Dermis blood vessel endothelial cell (primary cell): ENCODE measurements around the gene BCAM. TPM values are rescaled to one million over a fixed set of nuclear protein-coding genes. Genes with fewer than 3 reads are reported as not detected.
"Not testable (repeated sequence)": the region's sequence is repeated elsewhere in the genome, so short reads cannot be mapped to it uniquely, and the experiment has no call there.

Experiments
- DNase-seq: peaks from one replicate; pipeline ENCODE4 v3.0.0; 2010
- total RNA-seq: library from RNA; depleted of rRNA; stranded (reverse); fragments of >200 nt; gene quantifications from 2 replicates; pipeline ENCODE4 v1.2.3, GENCODE V29; 2014

The BCAM gene
- total RNA-seq, 1 donor from 2014 or later = 62.3 TPM

DNA sequence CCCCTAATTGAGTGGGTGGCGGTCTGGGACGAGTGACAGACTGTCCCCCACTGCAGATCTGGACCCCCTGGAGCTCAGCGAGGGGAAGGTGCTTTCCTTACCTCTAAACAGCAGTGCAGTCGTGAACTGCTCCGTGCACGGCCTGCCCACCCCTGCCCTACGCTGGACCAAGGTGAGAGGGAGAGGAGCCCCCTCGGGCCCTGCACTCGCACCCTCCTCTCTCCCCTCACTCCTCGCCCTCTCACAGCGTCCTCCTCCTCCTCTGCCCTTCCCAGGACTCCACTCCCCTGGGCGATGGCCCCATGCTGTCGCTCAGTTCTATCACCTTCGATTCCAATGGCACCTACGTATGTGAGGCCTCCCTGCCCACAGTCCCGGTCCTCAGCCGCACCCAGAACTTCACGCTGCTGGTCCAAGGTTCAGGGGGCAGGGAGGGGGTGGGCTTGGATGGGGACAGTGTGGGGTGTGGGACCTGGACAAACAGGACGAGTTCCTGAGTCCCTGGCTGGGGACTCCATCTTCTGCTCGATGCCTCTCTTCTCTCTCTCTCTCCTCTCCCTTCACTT is 9.6 kb downstream of the BCAM start:
- DNase-seq = no peak

DNA sequence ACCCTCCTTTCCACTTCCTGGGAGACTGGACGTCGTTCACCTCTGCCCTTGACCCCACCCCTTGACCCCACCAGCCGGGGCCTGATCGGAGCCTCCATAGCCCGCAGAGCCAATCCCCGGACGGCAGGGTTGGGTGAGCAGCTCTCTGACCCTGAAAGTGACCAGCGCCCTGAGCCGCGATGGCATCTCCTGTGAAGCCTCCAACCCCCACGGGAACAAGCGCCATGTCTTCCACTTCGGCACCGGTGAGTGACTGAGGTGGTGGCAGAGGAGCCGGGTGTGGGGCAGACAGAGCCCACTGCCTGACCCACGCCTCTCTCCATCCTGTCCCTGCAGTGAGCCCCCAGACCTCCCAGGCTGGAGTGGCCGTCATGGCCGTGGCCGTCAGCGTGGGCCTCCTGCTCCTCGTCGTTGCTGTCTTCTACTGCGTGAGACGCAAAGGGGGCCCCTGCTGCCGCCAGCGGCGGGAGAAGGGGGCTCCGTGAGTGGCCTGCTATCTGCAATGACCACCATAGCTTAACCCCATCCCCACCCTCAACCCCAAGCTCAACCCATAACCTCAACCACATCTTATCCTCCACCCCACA is 10.4 kb downstream of the BCAM start:
- no peak for DNase-seq

DNA sequence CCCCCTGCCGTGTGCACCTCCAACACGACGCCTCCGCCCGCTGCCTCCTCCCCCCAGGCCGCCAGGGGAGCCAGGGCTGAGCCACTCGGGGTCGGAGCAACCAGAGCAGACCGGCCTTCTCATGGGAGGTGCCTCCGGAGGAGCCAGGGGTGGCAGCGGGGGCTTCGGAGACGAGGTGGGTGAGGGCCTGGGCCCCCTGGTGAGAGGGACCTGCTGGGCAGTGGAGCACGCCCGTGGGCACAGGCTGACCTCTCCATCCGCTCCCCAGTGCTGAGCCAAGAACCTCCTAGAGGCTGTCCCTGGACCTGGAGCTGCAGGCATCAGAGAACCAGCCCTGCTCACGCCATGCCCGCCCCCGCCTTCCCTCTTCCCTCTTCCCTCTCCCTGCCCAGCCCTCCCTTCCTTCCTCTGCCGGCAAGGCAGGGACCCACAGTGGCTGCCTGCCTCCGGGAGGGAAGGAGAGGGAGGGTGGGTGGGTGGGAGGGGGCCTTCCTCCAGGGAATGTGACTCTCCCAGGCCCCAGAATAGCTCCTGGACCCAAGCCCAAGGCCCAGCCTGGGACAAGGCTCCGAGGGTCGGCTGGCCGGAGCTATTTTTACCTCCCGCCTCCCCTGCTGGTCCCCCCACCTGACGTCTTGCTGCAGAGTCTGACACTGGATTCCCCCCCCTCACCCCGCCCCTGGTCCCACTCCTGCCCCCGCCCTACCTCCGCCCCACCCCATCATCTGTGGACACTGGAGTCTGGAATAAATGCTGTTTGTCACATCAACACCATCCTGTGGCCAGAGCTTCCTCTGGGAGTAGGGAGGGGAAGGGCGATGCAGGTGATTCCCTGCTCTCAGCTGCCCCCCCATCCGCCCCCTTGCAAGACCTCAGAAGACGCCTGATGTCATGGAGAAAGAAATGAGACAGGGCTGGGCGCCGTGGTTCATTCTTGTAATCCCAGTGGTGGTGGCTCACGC is 12.0 kb downstream of the BCAM start:
- DNase-seq = peak; percentile 63

DNA sequence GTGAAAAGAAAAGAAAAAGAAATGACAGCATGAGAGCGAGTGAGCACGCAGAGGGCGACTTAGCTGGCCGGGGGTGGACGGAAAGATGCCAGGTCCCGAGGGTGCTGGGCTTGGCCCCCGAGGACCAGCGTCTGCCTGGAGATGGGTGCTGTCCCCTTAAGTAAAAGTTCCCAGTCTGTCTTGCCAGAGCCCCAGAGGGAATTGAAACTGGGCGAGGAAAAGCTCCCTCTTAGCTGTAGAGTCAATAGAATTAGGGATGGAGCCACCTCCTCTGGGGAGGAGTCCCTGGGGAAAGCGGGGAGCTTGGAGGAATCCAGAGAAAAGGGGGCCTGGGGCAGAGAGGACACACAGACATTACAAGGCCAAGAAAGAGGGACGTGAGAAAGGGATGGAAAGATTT is 13.3 kb downstream of the BCAM start:
- no peak for DNase-seq

GRCh38 chr19:44822670-44823372 is 13.9 kb downstream of the BCAM start:
- no peak for DNase-seq

- DNase-seq = no peak
Observed at GRCh38 chr19:44823373-44823698, 14.4 kb downstream of the BCAM start.

- DNase-seq = peak; percentile 71
Observed at GRCh38 chr19:44824761-44825160, 15.9 kb downstream of the BCAM start.

DNA sequence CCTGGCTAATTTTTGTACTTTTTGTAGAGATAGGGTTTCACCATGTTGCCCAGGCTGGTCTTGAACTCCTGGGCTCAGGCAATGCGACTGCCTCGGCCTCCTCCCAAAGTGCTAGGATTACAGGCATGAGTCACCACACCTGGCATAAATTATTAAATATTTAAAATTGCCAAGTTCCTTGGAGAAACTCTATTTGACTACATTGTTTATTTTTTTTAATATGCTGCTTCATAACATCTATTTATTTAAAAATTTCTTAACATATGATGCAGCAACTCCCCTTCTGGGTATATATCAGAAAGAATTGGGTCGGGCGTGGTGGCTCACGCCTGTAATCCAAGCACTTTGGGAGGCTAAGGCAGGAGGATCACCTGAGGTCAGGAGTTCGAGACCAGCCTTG is 24.0 kb downstream of the BCAM start:
- DNase-seq = not testable (repeated sequence)

DNA sequence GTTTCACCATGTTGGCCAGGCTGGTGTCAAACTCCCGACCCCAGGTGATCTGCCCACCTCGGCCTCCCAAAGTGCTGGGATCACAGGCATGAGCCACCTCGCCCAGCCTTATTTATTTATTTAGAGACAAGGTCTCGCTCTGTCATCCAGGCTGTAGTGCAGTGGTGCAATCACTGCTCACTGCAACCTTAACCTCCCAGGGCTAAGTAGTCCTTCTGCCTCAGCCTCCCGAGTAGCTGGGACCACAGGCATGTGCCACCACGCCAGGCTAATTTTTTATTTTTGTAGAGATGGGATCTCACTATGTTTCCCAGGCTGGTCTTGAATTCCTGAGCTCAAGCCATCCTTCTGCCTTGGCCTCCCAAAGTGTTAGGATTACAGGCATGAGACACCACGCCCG is 25.5 kb downstream of the BCAM start:
- DNase-seq = not testable (repeated sequence)

GRCh38 chr19:44839276-44839675 is 30.4 kb downstream of the BCAM start:
- DNase-seq = no peak

GRCh38 chr19:44840811-44841210 is 31.9 kb downstream of the BCAM start:
- no peak for DNase-seq

DNA sequence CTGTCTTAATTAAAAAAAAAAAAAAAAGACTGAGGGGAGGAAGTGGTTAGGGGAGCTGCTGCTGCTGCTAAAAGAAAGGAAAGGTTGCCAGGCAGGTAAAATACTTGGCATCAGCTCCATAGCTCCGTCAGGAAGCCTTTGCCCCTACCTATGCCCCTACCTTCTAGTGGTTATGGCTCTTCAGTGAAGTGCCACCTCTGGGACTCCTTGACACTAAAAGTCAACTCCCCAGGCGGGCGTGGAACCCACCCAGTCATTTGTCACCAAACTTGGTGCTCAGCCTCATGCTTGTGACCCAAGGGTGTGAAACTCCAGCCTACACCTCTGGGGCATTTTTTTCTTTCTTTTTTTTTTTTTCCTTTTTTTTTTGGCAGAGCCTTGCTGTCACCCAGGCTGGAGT is 32.3 kb downstream of the BCAM start:
- no peak for DNase-seq

DNA sequence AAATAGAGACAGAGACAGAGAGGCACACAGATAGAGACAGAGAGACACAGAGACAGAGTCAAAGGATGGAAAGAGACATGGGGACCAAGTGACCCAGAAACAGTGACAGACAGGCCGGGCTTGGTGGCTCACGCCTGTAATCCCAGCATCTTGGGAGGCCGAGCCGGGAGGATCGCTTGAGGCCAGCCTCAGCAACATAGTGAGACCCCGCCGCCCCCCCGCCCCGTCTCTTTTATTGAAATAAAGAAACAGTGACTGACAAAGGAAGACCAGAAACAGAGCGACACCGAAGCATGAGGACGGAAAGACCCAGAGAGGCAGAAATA is 36.3 kb downstream of the BCAM start:
- DNase-seq = no peak

DNA sequence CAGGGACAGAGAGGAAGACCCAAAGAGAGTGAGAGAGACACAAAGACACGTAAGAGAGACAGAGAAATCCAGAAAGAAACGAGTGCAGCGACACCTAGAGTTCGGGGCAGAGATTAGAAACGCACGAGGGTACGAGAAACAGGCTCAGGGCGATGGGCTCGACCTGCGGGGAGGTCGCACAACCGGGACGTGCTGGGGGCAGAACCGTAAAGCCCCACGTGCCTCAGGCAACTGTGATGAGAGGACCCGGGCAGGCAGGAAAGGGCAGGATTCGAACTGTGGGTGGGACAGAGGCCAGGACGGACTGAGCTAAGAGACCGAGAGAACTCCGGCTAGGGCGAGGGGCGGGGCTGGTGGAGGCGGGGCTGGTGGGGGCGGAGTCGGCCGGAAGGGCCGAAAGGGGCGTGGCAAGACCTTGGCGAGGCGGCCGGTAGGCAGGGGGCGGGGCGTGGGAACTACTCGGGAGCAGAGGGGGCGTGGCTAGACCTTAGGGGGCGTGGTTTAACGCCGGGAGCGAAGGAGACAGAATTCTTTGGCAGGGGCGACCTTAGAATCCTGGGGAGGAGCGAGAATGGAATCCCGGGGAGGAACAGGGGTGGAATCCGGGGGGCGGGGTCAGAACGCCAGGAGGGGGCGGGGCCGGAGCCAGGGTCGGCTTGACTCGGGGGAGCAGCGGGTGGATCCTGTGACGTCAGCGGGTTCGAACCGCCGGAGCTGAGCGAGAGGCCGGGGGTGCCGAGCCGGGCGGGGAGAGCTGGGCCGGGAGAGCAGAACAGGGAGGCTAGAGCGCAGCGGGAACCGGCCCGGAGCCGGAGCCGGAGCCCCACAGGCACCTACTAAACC is 36.9 kb downstream of the BCAM start, which contains the start of gene NECTIN2:
Gene NECTIN2 (plus strand): TSS at position 686 of the 843 bp plus-strand sequence. CDS start 229 bp downstream, outside the sequence.
- DNase-seq = peak; percentile 100

GRCh38 chr19:44846455-44847143 is 37.7 kb downstream of the BCAM start:
- peak; percentile 36 for DNase-seq

- DNase-seq = peak; percentile 76
Observed at GRCh38 chr19:44847144-44848035, 38.5 kb downstream of the BCAM start.

GRCh38 chr19:44848036-44848811 is 39.3 kb downstream of the BCAM start:
- DNase-seq = peak; percentile 84

DNA sequence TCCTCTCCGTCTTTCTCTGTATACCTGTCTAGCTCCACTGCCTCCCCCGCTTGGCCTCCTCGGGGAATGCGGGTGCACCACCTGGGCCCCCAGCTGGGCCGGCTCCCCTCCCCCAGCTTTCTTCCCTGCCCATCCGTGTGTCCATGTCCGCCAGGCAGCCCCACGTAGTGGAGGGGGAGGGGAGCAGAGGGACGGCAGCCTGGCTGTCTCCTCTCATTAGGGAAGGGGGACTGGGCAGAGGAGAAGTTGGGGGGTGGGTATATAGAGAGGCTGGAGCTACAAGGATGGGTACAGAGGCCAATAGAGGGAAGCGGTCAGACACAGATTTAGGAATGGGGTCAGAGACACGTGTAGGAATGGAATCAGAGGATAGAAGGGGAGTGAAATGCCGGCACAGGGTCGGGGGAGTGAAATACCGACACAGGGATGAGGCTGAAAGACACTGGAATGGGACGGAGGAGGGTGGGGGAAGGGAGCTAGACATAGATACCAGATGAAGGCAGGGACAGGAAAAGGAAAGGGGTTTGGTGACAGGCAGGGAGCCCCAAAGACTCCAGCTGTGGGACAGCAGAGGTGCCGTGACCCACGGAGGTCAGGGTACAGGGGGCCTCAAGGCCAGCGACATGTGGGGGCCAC is 40.0 kb downstream of the BCAM start:
- DNase-seq = peak; percentile 20

- no peak for DNase-seq
Observed at GRCh38 chr19:44850641-44851109, 41.8 kb downstream of the BCAM start.
